ENCODE results near the gene AFDN. TPM values are rescaled to one million over a fixed set of nuclear protein-coding genes. Genes with fewer than 3 reads are reported as not detected.

Gene AFDN
- total and polyA plus RNA-seq, 2 of the 8 experiments (the other 6 are each of a cell fraction or from before 2014, with no cell fraction given) = 53.4 to 192 TPM

DNA sequence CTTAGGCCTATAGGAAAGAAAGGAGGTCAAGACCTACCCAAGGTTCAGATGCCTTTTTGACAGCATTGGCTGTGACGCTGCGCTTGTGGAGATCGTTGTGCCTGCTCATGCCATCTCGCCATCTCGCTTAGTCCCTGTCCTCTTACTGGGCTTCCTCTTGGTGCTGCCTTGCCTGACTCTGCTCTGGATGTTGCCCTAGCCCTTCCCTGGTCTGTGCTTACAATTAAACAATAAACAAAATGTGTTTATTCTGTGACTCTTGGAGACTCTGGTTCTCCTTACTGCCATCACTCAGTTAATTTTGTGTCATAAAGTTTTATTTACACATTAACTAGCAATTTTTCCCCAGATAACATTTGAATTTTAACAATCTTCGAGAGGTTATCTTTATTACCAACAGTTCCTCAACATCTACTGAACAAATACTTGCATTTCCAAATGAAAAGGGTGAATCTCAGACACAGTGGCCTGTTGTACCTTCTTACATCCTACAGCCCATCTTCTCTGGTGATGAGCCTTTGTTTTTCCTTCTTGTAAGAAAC lies 11.6 kb downstream of the AFDN start:
- TF ChIP-seq RXRA (IDR thresholded peaks at IDR 0.05; ENCODE audit: insufficient read depth, low read depth, low read length) = no peak
- no peak for TF ChIP-seq CHD1 (IDR thresholded peaks at IDR 0.05; ENCODE audit: low read depth, low read length)
- no peak for TF ChIP-seq RBBP5 (IDR thresholded peaks at IDR 0.05; ENCODE audit: borderline replicate concordance, low read depth, low read length)
- no peak for TF ChIP-seq CTBP2 (IDR thresholded peaks at IDR 0.05; ENCODE audit: borderline replicate concordance, insufficient read depth, insufficient read length, low read length)
- no peak for TF ChIP-seq FOSL1 (IDR thresholded peaks at IDR 0.05; ENCODE audit: insufficient read depth, low read depth, low read length)
- TF ChIP-seq EZH2 (IDR thresholded peaks at IDR 0.05; ENCODE audit: low read depth, low read length, severe bottlenecking) = no peak
- TF ChIP-seq TAF7 (optimal IDR thresholded peaks at IDR 0.05; ENCODE audit: borderline replicate concordance, low read depth, low read length) = no peak
- TF ChIP-seq JUND (IDR thresholded peaks at IDR 0.05; ENCODE audit: low read length) = no peak
- TF ChIP-seq SAP30 (IDR thresholded peaks at IDR 0.05; ENCODE audit: insufficient read depth, insufficient replicate concordance, low read length) = no peak
- TF ChIP-seq RAD21 (IDR thresholded peaks at IDR 0.05 in 1 of 2, conservative IDR thresholded peaks at IDR 0.05 in 1 of 2; ENCODE audit: low read depth in 2 of 2, low read length in 2 of 2) = no peak
- H4K5ac ChIP-seq (ENCODE audit: insufficient read length, low read depth, low read length) = no peak overlapping the region
- no peak overlapping the region for H4K91ac ChIP-seq (replicated peaks; ENCODE audit: insufficient read length, low read length)
- ChIA-PET POLR2A (ENCODE audit: partially characterized antibody) (interaction anchor here (0.6 to 1.4 kb wide), 4 partner anchors 8 to 11 kb away, joined by 3 to 5 read pairs (median 4); no protein-coding TSS in a partner anchor), CTCF (ENCODE audit: partially characterized antibody) (no interaction called here)
- H3K23me2 ChIP-seq (ENCODE audit: low read depth, low read length) = no peaks in the 10 kb centered on the region
- peak overlapping the region; percentile 68; the same call in 1 of the 2 replicates for H2AK5ac ChIP-seq (ENCODE audit: low read depth, low read length)
- whole genome bisulfite sequencing, 2 experiments (ENCODE audit: extremely low coverage in 1 of 2, insufficient coverage in 1 of 2, insufficient read length in 1 of 2, insufficient replicate concordance in 2 of 2, low coverage in 1 of 2, low lambda C conversion rate in 2 of 2, missing lambda C conversion rate in 1 of 2) = 95% methylated on average over 6 of the region's 6 CpGs; no CpG with 5 or more reads in 1 of the 2 experiments
- no peak overlapping the region for H2AFZ ChIP-seq (ENCODE audit: low read length)
- H3K4me1 ChIP-seq (replicated peaks in 1 of 4; ENCODE audit: control insufficient read depth in 3 of 4, insufficient read depth in 4 of 4, low read length in 3 of 4) = peaks cover 2 to 21% (median 16%) of the 10 kb centered on the region in 4 experiments; a peak in 6 of 7 replicates
- no peak overlapping the region for H2BK12ac ChIP-seq (ENCODE audit: low read depth, low read length)
- peaks cover 39 to 100% of the 10 kb centered on the region in 2 experiments for H3K79me2 ChIP-seq (ENCODE audit: control insufficient read depth in 1 of 2, insufficient read depth in 2 of 2, low read length in 2 of 2)
- H3K79me1 ChIP-seq (ENCODE audit: low read depth, low read length) = peaks cover 6% of the 10 kb centered on the region; the same call in 1 of the 2 replicates
- no peak for FAIRE-seq
- no peak overlapping the region for H3K14ac ChIP-seq (ENCODE audit: insufficient read length)
- H3K27ac ChIP-seq (ENCODE audit: low read depth, low read length) = no peak overlapping the region
- H3K4me3 ChIP-seq (ENCODE audit: extremely low read depth in 1 of 4, insufficient read depth in 2 of 4, low read depth in 3 of 4, low read length in 4 of 4) = no peak overlapping the region
- no peak overlapping the region for H2BK20ac ChIP-seq (ENCODE audit: low read length)
- H3K9me3 ChIP-seq (ENCODE audit: insufficient read depth in 2 of 2, low read depth in 1 of 2, low read length in 1 of 2) = no peaks in the 10 kb centered on the region
- no peak for DNase-seq (ENCODE audit: low read depth in 1 of 2, low spot score in 2 of 2)
- no peak overlapping the region for H3K18ac ChIP-seq (ENCODE audit: extremely low read depth, low read length)
- H3K27me3 ChIP-seq (replicated peaks in 1 of 4; ENCODE audit: control insufficient read depth in 3 of 4, extremely low read depth in 1 of 4, insufficient read depth in 3 of 4, low read length in 3 of 4) = no peaks in the 10 kb centered on the region
- H2BK15ac ChIP-seq (ENCODE audit: low read length) = no peak overlapping the region
- H3K4ac ChIP-seq (replicated peaks; ENCODE audit: insufficient read length, low read depth, low read length) = no peak overlapping the region
- H3K56ac ChIP-seq (replicated peaks; ENCODE audit: insufficient read length, low read depth, low read length) = no peak overlapping the region
- no peak overlapping the region for H4K8ac ChIP-seq (ENCODE audit: extremely low read depth, insufficient read depth, low read length)
- no peaks in the 10 kb centered on the region; a peak in 1 of 8 replicates for H3K36me3 ChIP-seq (ENCODE audit: control insufficient read depth in 2 of 4, insufficient read depth in 4 of 4, low read length in 3 of 4)
- H3K4me2 ChIP-seq (ENCODE audit: insufficient read depth in 1 of 2, low read depth in 2 of 2, low read length in 2 of 2) = no peak overlapping the region
- H2BK120ac ChIP-seq (replicated peaks; ENCODE audit: low read depth, low read length) = no peak overlapping the region
- no peak overlapping the region for H2BK5ac ChIP-seq (ENCODE audit: low read depth, low read length)
- H3K9ac ChIP-seq (replicated peaks in 1 of 4; ENCODE audit: extremely low read depth in 1 of 4, low read depth in 3 of 4, low read length in 3 of 4) = no peak overlapping the region
- H3K23ac ChIP-seq (ENCODE audit: insufficient read length) = no peak overlapping the region
- H4K20me1 ChIP-seq (replicated peaks in 1 of 2; ENCODE audit: control insufficient read depth in 1 of 2, insufficient read depth in 2 of 2, low read length in 2 of 2) = peaks cover 21 to 24% of the 10 kb centered on the region in 2 experiments

Data from H1 (cell line).